Measurements from ENCODE around the gene FOXA3. TPM values are rescaled to one million over a fixed set of nuclear protein-coding genes. Genes with fewer than 3 reads are reported as not detected.

Gene FOXA3
- polyA plus RNA-seq, 2 of the 4 experiments (the other 2 are of a cell fraction): 1.6 to 5.3 TPM

- TF ChIP-seq, protein P1, sequence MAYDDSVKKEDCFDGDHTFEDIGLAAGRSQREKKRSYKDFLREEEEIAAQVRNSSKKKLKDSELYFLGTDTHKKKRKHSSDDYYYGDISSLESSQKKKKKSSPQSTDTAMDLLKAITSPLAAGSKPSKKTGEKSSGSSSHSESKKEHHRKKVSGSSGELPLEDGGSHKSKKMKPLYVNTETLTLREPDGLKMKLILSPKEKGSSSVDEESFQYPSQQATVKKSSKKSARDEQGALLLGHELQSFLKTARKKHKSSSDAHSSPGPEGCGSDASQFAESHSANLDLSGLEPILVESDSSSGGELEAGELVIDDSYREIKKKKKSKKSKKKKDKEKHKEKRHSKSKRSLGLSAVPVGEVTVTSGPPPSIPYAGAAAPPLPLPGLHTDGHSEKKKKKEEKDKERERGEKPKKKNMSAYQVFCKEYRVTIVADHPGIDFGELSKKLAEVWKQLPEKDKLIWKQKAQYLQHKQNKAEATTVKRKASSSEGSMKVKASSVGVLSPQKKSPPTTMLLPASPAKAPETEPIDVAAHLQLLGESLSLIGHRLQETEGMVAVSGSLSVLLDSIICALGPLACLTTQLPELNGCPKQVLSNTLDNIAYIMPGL (CRISPR knock-in tag; IDR thresholded peaks at IDR 0.05; ENCODE audit: borderline replicate concordance): no peak
- TF ChIP-seq CHD4 (IDR thresholded peaks at IDR 0.05; ENCODE audit: borderline replicate concordance): peak; percentile 81
- TF ChIP-seq CHD2 (IDR thresholded peaks at IDR 0.05; ENCODE audit: low read length, partially characterized antibody): no peak
- TF ChIP-seq MAFK (IDR thresholded peaks at IDR 0.05; ENCODE audit: partially characterized antibody): no peak
- TF ChIP-seq HES2 (IDR thresholded peaks at IDR 0.05): no peak
- peak; percentile 94 for TF ChIP-seq KDM1A (IDR thresholded peaks at IDR 0.05; ENCODE audit: low read depth)
- peak in 1 of 2 experiments; percentile 48; a peak in 1 of 5 replicates for TF ChIP-seq JUN (IDR thresholded peaks at IDR 0.05)
- TF ChIP-seq SMC3 (IDR thresholded peaks at IDR 0.05): peak; percentile 91
- TF ChIP-seq, protein P2, sequence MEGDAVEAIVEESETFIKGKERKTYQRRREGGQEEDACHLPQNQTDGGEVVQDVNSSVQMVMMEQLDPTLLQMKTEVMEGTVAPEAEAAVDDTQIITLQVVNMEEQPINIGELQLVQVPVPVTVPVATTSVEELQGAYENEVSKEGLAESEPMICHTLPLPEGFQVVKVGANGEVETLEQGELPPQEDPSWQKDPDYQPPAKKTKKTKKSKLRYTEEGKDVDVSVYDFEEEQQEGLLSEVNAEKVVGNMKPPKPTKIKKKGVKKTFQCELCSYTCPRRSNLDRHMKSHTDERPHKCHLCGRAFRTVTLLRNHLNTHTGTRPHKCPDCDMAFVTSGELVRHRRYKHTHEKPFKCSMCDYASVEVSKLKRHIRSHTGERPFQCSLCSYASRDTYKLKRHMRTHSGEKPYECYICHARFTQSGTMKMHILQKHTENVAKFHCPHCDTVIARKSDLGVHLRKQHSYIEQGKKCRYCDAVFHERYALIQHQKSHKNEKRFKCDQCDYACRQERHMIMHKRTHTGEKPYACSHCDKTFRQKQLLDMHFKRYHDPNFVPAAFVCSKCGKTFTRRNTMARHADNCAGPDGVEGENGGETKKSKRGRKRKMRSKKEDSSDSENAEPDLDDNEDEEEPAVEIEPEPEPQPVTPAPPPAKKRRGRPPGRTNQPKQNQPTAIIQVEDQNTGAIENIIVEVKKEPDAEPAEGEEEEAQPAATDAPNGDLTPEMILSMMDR (IDR thresholded peaks at IDR 0.05): peak; percentile 96
- no peak for TF ChIP-seq PBX3 (IDR thresholded peaks at IDR 0.05)
- no peak for TF ChIP-seq ZNF302 (CRISPR knock-in tag; IDR thresholded peaks at IDR 0.05)
- TF ChIP-seq RNF2 (IDR thresholded peaks at IDR 0.05; ENCODE audit: borderline replicate concordance, low read depth): no peak
- no peak for TF ChIP-seq KDM5A (IDR thresholded peaks at IDR 0.05)
- no peak for TF ChIP-seq RARB (CRISPR knock-in tag; IDR thresholded peaks at IDR 0.05)
- TF ChIP-seq GATA3 (IDR thresholded peaks at IDR 0.05; ENCODE audit: borderline replicate concordance): no peak
- TF ChIP-seq, protein P3, sequence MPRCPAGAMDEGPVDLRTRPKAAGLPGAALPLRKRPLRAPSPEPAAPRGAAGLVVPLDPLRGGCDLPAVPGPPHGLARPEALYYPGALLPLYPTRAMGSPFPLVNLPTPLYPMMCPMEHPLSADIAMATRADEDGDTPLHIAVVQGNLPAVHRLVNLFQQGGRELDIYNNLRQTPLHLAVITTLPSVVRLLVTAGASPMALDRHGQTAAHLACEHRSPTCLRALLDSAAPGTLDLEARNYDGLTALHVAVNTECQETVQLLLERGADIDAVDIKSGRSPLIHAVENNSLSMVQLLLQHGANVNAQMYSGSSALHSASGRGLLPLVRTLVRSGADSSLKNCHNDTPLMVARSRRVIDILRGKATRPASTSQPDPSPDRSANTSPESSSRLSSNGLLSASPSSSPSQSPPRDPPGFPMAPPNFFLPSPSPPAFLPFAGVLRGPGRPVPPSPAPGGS (IDR thresholded peaks at IDR 0.05): 0 out of 3 replicates have a peak, but pooled peaks have one; percentile 33
- no peak for TF ChIP-seq NFE2L2 (conservative IDR thresholded peaks at IDR 0.05; ENCODE audit: low read length)
Observed at GRCh38 chr19:45863840-45864628, at the start of gene FOXA3 (continued).

GRCh38 chr19:45814851-45815480, 49.2 kb upstream of the FOXA3 start, which contains the start of gene RSPH6A:
TSS of gene RSPH6A (minus strand) at chr19:45815308. CDS start at chr19:45815176, 132 bp downstream.
- Histone ChIP-seq H3K9me3 (no peaks in the 10 kb centered on the region), H3K4me3 (no peak within 1 kb of the TSS), H3K27ac (no peak within 1 kb of the TSS), H3K4me2 (no peak within 1 kb of the TSS), H3K4me1 (peaks cover 17% of the 10 kb centered on the region)
- no peak for DNase-seq (ENCODE audit: low read depth in 1 of 2, low spot score in 1 of 2)
- no peak for ATAC-seq
- POLR2A ChIA-PET: interaction anchor here (1.0 to 1.5 kb wide), 2 partner anchors 22 to 44 kb away, joined by 3 to 4 read pairs; partner anchors contain the start of gene DMWD
- TF ChIP-seq JUNB (IDR thresholded peaks at IDR 0.05) (no peak), ZC3H11A (IDR thresholded peaks at IDR 0.05) (no peak), MAFK (IDR thresholded peaks at IDR 0.05; ENCODE audit: partially characterized antibody) (no peak), CHD2 (IDR thresholded peaks at IDR 0.05; ENCODE audit: low read length, partially characterized antibody) (no peak), MAZ (IDR thresholded peaks at IDR 0.05; ENCODE audit: borderline replicate concordance, low read depth, low read length) (no peak), TFCP2L1 (CRISPR knock-in tag; IDR thresholded peaks at IDR 0.05) (no peak), CBX2 (IDR thresholded peaks at IDR 0.05; ENCODE audit: borderline replicate concordance, low read depth) (no peak), SREBF2 (IDR thresholded peaks at IDR 0.05) (no peak), TP53 (CRISPR knock-in tag; IDR thresholded peaks at IDR 0.05) (no peak)
- TF ChIP-seq, protein P2 (IDR thresholded peaks at IDR 0.05): no peak
- TF ChIP-seq, protein P4, sequence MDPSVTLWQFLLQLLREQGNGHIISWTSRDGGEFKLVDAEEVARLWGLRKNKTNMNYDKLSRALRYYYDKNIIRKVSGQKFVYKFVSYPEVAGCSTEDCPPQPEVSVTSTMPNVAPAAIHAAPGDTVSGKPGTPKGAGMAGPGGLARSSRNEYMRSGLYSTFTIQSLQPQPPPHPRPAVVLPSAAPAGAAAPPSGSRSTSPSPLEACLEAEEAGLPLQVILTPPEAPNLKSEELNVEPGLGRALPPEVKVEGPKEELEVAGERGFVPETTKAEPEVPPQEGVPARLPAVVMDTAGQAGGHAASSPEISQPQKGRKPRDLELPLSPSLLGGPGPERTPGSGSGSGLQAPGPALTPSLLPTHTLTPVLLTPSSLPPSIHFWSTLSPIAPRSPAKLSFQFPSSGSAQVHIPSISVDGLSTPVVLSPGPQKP (IDR thresholded peaks at IDR 0.05; ENCODE audit: low read depth, low read length): no peak
- 95% methylated on average over 40 of the region's 40 CpGs for WGBS (ENCODE audit: missing lambda C conversion rate)
- CTCF ChIA-PET: interaction anchor here (0.5 to 74.3 kb wide), 6 partner anchors 7 to 263 kb away, joined by 3 to 2204 read pairs (median 78); partner anchors contain the start of genes DMPK, DMWD, IRF2BP1 and RSPH6A
- FAIRE-seq: no peak
